Measurements from ENCODE around the gene SCN1B.

Gene SCN1B

DNA sequence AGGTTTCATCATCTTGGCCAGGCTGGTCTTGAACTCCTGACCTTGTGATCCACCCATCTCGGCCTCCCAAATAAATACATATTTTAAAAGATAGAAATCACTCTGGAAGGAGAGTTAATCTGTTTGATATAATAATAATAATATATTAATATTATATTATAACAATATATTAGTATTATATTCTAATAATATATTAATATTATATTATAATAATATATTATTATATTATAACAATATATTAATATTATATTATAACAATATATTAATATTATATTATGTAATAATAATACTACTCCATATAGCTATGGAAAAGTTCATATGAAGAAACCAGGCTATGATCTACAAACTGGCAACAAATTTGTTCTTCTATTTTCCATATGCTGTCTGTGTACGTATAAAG is 28.1 kb downstream of the SCN1B start:
- no peak for DNase-seq

DNA sequence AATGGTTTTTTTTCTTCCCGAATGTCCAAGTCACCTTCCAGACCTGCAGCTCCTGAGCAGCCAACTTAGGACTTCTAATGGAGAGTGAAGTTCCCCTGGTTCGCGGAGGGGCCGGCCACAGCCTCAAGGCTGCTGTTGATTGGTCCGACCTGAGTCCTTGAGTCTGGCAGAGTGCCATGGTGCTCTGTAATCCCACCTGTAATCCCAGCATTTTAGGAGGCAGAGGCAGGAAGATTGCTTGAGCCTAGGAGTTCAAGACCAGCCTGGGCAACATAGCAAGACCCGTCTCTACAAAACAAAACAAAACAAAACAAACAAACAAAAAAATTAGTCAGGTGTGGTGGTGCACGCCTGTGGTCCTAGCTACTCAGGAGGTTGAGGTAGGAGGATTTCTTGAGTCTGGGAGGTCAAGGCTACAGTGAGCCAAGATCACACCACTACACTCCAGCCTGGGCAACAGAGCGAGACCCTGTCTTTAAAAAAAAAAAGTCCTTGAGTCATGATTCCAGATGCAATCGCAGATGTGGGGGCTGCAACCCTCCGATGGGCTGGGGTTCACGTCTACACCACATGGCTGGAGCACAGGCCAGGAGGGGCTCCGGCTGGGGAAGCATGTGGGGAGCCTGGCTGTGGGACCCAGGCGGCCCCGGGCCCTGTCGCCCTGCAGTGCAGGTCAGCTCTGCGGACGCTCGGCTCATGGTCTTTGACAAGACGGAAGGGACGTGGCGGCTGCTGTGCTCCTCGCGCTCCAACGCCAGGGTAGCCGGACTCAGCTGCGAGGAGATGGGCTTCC is 28.9 kb downstream of the SCN1B start:
- no peak for DNase-seq

DNA sequence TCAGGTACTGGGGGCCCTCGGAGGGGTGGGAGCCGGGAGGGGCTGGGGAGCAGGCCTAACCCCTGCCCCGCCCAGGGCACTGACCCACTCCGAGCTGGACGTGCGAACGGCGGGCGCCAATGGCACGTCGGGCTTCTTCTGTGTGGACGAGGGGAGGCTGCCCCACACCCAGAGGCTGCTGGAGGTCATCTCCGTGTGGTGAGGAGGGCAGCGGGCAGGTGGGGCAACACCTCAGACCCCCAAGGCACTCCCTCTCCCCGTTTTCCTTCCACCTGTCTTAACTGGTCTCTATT is 29.5 kb downstream of the SCN1B start:
- DNase-seq: no peak

DNA sequence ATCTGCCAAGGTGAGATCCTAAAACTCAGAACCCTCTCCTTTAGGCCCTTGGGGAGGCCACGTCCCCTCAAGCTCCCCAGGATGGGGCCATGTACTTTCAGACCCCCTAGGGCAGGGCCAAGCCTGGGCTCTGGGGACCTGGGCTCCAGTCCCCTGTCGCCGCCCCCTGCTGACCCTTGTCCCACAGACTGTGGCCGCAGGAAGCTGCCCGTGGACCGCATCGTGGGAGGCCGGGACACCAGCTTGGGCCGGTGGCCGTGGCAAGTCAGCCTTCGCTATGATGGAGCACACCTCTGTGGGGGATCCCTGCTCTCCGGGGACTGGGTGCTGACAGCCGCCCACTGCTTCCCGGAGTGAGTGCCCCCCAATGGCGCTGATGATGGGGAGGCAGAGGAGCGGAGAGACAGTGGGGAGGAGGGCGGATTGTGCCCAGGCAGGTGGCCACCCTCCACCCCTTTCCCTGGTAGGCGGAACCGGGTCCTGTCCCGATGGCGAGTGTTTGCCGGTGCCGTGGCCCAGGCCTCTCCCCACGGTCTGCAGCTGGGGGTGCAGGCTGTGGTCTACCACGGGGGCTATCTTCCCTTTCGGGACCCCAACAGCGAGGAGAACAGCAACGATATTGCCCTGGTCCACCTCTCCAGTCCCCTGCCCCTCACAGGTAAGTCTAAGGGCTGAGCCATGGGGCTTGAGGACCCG is 30.0 kb downstream of the SCN1B start:
- no peak for DNase-seq

DNA sequence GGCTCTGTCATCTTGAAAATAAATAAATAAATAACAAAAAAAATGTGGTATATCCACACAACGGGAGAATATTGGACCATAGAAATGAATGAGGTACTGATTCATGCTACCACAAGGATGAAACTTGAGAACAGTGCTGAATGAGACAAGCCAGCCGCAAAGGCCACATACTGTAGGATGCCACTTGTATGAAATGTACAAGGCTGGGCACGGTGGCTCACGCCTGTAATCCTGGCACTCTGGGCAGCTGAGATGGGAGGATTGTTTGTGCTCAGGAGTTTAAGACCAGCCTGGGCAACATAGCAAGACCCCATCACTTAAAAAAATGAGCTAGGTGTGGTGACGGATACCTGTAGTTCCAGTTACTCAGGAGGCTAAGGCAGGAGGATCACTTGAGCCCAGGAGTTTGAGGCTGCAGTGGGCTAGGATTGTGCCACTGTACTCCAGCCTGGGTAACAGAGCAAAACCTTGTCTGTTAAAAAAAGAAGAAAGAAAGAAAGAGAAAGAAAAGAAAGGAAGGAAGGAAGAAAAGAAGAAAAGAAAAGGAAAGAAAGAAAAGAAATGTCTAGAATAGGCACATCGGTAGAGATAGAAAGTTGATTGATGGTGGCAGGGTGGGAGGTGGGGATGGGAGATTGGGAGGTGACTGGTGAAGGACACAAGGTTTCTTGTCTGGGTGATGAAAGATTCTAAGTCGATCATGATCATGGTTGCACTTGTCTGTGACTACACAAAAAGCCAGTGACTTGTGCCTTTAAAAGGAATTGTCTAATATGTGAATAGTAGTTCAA is 31.5 kb downstream of the SCN1B start:
- DNase-seq: no peak

DNA sequence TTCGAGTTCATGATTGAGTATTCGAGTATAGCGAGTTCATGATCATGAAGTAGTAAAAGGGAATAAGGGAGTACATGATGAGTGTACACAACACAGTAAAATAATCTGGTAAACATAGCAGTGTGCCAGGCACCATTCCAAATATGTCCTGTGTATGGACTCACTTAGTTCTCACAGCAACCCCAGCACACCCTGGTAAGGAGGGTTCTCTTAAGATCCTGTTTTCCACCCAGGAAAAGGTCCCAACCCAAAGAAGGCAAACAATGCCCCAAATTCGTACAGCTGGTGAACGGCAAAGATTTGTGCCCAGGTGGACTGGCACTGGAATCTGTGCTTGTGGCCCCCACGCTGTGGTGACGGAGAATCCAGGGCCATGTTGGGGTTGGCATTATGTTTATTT is 32.7 kb downstream of the SCN1B start:
- DNase-seq: no peak

DNA sequence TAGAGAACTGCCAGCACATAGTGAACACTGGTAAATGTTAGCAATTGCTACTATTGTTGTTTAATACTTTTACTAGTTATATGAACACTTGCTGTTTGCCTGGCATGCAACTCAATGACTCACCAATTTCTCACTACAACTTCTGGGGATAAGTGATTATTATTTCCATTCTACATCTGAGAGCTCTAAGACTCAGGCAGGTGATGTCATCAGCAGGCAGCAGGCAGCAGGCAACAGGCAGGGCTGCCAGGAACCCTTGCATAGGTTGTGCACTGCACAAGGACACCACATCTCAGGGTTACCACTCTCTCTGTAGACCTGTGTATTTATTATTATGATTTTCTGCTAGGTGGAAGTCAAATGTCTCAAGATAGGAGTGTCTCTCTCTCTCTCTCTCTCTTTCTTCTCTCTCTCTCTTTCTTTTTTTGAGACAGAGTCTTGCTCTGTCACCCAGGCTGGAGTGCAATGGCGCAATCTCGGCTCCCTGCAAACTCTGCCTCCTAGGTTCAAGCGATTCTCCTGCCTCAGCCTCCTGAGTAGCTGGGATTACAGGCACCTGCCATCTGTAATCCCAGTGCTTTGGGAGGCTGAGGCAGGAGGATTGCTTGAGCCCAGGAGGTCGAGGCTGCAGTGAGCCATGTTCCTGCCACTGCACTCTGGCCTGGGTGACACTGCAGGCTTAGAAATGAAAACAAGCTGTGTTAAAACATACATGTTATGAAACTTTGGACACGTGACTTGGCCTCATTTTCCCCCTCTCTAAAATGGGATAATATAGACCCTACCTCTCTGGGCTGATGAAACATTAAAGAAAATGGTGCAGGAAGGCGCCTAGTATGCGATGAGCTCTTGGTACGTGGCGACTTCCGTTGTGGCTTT is 33.9 kb downstream of the SCN1B start:
- peak; percentile 5 for DNase-seq

DNA sequence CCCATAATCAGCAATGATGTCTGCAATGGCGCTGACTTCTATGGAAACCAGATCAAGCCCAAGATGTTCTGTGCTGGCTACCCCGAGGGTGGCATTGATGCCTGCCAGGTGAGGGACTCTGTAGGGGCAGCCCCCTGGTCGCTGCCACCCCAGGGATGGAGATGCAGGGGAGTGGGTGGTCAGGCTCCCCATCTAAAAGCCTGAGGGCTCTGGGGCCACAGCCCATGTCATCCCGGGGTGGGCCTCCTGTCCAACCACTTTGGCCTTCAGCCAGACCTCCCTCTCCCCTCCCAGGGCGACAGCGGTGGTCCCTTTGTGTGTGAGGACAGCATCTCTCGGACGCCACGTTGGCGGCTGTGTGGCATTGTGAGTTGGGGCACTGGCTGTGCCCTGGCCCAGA is 35.3 kb downstream of the SCN1B start:
- DNase-seq: no peak

DNA sequence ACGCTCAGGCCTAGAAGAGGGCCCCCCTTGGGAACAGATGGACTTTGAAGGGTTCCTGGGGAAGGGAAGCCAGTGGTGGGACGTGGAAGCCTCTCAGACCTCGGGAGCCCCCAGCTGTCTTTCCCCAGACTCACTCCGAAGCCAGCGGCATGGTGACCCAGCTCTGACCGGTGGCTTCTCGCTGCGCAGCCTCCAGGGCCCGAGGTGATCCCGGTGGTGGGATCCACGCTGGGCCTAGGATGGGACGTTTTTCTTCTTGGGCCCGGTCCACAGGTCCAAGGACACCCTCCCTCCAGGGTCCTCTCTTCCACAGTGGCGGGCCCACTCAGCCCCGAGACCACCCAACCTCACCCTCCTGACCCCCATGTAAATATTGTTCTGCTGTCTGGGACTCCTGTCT is 35.9 kb downstream of the SCN1B start:
- no peak for DNase-seq

DNA sequence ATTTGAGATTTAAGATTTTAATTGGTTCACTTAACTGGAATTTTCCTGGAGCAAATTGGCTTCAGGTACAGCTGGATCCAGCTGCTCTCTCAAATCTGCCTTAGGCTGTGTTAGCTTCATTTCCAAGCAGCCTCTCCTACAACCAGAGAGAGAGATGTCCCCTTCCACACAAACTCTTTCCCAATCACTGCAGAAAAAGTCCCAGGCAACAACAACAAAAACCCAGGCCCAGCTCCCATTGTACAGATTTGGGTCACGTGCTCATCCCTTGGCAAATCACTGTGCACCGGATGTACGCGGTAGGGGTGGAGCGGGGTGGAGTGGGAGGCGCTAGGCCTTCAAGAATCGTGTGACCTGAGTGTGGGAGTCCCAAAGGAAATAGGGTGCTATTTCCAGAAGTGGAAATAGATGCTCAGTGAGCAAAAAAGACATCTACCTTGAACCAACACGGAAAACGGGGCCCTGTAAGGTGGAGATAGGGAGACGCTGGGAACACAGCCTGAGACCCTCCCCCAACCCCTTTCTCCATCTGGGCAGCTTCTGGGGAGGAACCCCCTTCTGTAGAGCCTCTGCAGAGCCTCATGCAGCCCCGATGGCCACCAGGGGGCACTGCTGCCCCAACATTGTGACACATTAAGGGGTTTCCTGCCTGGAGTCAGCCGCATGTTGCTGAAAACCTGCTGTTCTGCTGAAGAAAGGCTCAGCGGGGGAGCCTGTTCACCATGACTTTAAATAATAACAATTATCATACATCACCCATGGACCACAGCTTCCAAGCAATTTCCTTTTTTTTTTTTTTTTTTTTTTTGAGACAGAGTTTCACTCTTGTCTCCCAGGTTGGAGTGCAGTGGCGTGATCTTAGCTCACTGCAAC is 36.7 kb downstream of the SCN1B start:
- peak; percentile 94 for DNase-seq

DNA sequence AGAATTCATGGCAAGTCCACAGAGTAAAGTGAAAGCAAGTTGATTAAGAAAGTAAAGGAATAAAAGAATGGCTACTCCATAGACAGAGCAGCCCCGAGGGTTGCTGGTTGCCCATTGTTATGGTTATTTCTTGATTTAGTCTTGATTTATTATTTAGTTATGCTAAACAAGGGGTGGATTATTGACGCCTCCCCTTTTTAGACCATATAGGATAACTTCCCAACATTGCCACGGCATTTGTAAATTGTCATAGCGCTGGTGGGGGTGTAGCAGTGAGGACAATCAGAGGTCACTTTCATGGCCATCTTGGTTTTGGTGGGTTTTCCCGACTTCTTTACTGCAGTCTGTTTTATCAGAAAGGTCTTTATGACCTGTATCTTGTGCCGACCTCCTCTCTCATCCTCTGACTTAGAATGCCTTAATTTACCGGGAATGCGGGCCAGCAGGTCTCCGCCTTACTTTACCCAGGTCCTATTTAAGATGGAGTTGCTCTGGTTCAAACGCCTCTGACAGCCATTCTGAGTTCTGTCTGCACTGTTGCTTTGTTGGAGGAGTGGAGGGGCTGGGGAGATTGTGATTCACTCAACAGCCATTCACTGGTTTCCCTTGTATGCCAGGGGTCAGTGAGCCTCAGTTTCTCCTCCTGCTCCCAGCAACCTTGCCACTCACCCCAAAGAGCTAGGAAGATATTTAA is 38.8 kb downstream of the SCN1B start:
- no peak for DNase-seq

DNA sequence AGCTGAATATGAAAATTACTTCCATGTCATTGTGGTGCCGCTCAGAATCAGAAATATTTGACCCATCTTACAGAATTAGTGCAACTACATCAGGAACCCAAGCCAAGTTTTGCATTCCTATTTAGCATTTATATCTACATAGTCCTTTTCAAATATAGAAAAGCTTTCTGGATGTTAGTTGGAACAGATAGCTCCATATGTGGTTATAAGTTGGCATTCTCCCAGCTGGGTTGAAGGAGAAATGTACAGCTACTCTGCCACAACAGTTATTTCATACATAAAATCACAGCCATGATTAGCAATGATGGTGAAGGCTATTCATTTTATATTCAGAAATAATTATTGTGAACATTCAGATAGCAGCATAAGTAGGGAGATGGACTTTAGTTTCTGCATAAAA is 39.4 kb downstream of the SCN1B start:
- no peak for DNase-seq

DNA sequence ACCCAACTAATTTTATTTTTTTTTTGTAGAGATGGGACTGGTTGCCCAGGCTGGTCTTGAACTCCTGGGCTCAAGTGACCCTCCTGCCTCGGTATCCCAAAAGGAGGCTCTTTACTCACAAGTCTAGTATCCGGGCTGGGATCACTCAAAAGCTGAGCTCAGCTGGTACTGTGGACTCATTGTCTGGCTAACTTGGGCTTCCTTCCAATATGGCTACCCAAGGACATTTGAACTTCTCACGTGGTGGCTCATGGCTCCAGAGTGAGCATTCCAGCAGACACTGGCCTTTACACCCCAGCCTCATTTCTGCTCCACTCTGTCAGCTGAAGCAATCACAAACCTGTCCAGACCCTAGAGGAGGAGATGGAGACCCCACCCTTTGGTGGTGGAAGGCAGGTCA is 40.2 kb downstream of the SCN1B start:
- no peak for DNase-seq

DNA sequence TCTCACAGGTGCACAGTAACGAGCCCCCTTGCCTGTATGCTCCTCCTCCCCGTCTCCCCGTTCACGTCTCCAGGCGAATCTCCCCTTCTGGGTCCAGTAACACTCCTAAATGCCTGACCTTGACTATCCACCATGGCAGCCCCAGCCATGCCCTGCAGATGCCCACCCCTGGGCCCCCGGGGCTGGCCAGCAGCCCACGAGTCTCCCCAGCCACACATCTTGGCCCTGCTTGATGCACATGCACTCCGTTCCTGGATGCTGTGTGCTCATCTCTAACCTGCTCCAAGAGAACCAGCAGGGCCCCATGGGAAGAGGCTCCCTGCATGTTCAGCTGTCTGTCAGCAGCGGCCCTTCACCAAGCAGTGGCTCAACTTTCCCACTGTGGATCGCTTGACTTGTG is 43.2 kb downstream of the SCN1B start:
- DNase-seq: no peak

DNA sequence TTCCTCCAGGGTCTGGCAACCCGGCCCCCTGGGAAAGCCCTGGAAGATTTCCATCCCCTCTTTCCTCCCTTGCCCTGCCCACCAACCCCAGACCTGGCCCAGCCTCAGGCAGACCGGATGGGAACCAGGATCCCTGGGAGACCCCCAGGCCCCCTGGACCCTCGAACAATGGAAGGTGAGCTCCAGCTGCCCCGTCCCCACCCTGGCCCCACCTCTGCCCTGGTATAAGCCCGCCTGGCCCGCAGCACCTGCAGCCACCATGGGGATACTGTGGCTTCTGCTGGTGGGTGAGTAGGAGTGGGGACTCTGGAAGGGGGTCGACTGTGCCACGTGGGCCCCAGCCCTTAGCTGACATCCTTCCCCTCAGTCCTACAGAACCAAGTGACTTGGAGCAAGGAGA is 43.7 kb downstream of the SCN1B start:
- no peak for DNase-seq

DNA sequence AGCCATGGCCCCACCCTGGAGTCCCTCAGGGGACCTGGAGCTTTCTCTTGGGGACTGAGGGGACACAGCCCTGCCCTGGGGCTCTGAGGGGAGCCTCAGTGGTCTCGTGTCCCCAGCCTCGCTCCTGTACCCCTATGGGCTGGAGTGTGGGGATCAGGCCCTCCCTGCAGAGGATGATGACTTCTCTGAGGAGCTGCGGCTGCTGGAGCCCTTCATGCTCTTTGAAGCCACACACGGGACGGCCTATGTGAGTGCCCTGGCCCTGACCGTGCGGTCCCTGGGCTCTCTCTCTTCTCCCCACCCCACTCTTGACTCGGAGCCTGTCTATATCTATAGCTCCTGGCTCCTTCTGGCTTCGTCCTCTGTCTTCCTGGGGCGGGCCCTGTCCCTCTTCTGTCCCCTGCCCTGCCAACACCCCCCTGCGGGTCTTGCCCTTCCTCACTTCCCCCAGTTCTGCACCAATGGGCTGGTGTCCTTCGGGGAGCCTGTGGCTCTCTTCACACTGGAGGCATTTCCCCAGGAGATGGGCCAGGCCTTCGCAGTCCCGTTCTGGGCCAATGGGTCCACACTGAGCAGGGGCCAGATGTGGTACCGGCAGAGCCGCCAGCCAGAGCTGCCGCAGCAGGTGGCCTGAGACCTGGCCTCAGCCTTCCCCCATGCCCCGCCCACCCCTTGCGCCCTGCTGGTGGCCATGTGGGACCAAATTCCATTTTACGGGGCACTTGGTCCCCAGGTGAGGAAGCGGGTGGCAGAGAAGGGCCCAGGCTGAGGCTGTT is 44.3 kb downstream of the SCN1B start:
- no peak for DNase-seq

DNA sequence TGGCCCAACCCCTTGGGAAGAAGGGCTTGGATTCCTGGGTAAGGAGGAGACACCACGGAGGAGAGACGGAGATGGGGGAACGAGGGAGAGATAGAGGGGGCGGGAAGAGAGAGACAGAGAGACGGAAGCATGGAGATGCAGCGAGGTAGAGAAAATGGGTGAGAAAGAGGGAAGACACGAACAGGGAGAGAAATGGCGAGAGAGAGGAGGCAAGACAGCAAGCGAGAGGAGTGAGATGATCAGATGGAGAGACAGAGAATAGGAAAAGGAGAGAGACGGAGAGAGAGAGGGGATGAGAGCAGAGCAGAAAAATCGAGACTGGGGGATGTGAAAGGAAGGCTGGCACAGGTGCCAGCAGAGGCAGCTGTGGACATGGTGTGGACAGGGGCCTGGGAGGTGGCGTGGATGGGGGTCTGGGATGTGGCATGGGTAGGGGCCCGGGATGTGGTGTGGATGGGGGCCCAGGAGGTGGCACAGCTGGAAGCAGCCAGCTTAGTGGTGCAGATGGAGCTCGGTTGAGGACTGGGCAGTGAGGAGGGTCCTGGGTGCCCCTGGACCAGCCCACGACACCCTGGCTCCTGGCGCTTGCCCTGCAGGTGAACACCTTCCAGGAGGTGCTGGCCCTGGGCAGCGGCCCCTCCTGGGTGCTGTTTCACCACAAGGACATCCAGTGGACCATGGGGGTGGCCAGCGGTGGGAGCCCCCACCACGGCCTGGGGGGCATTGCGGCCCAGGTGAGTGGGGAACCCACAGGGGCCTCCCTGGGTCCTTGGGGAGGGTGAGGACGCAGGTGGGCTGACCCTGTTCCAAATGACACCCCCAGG is 45.1 kb downstream of the SCN1B start:
- no peak for DNase-seq

DNA sequence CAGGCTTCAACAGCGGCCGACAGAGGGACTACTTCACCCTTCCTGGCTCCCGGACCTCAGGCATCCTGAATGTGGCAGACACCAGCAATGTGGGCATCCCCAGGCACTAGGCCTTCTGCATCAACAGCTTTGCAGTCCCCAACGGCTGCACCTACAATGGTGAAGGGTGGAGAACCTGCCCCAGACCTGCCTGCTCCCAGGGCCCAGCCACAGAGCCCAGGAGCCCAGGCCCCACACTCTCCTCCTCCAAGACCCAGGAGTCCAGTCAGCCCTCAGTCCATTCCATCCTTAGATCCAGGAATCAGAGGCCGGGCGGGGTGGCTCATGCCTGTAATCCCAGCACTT is 45.7 kb downstream of the SCN1B start:
- no peak for DNase-seq

DNA sequence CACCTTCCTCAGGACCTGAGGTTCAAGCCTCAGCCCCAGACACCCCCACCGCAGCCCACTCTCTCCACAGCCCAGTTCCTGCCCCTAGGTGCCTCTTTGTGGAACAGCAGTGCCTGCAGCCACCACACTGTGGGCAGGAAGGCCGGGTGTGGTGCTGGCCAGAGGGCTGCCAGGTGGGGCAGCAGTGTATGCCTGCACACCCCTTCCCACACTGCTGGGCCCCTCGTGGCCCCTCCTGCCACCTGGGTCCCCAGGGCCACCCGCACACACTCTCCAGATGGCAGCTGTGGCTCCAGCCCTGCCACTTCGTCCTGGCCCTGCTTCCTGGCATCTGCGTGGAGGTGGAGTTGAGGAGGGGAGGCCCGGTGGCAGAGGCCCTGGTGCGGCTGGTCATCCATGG is 46.4 kb downstream of the SCN1B start:
- DNase-seq: no peak
